ENCODE measurements around the gene MBD3L2.
A peak's percentile ranks its signal among the peaks of the same experiment; 100 is the strongest.

Gene MBD3L2

DNA sequence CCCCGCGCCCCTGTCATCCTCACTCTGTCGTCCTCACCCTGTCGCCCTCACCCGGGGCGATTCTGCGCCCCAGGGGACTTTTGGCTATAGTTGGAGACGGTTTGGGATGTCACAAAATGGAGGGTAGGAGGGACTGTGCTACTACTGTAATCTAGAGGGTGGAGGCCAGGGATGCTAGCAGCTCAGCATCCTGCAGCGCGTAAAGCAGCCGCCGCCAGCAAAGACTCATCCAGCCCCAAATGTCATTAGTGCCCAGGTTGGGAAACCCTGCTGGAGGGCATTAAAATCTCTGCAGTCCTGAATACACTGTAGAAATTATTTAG, 20.7 kb downstream of the MBD3L2 start:
- peaks cover 7% of the 10 kb centered on the region for H3K4me1 Mint-ChIP-seq (ENCODE audit: low read depth)
- H3K27ac Mint-ChIP-seq = peak overlapping the region; percentile 79
- H3K9me3 Mint-ChIP-seq = peaks cover 9% of the 10 kb centered on the region
- no peaks in the 10 kb centered on the region for H3K27me3 Mint-ChIP-seq (ENCODE audit: low read depth)
- no peak for DNase-seq (ENCODE audit: low spot score)
- H3K36me3 Mint-ChIP-seq (ENCODE audit: low read depth) = peaks cover 46% of the 10 kb centered on the region
- peak overlapping the region; percentile 95 for H3K4me3 Mint-ChIP-seq

GRCh38 chr19:7072541-7072940, 23.4 kb downstream of the MBD3L2 start:
- no peak for DNase-seq (ENCODE audit: low spot score)
- H3K27ac Mint-ChIP-seq = peak overlapping the region; percentile 2
- peaks cover 25% of the 10 kb centered on the region for H3K9me3 Mint-ChIP-seq
- H3K36me3 Mint-ChIP-seq (ENCODE audit: low read depth) = peaks cover 72% of the 10 kb centered on the region
- peaks cover 7% of the 10 kb centered on the region for H3K4me1 Mint-ChIP-seq (ENCODE audit: low read depth)
- H3K4me3 Mint-ChIP-seq = peak overlapping the region; percentile 65
- H3K27me3 Mint-ChIP-seq (ENCODE audit: low read depth) = no peaks in the 10 kb centered on the region

- H3K27me3 Mint-ChIP-seq (ENCODE audit: low read depth) = no peaks in the 10 kb centered on the region
- no peak overlapping the region for H3K4me3 Mint-ChIP-seq
- no peak overlapping the region for H3K27ac Mint-ChIP-seq
- H3K4me1 Mint-ChIP-seq (ENCODE audit: low read depth) = peaks cover 3% of the 10 kb centered on the region
- peaks cover 43% of the 10 kb centered on the region for H3K9me3 Mint-ChIP-seq
- no peak for DNase-seq (ENCODE audit: low spot score)
- peaks cover 88% of the 10 kb centered on the region for H3K36me3 Mint-ChIP-seq (ENCODE audit: low read depth)
These were observed 25.7 kb downstream of the MBD3L2 start for GRCh38 chr19:7074705-7075282.

DNA sequence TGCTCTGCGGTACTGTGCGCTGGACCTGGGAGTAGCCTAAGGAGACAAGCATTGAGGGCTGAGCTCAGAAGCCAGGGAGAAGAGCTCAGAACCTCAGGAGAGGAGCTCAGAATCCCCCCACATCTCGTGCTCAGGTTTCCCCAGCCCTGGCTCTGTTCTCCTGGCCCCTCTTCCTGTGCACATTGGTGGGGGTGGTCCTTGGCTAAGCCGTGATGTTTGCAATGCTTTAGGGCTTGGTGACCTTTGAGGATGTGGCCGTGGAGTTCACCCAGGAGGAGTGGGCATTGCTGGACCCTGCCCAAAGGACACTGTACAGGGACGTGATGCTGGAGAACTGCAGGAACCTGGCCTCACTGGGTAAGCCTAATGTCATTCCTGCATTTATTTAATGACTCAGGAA, 27.0 kb downstream of the MBD3L2 start:
- peaks cover 89% of the 10 kb centered on the region for H3K36me3 Mint-ChIP-seq (ENCODE audit: low read depth)
- peaks cover 53% of the 10 kb centered on the region for H3K9me3 Mint-ChIP-seq
- no peaks in the 10 kb centered on the region for H3K27me3 Mint-ChIP-seq (ENCODE audit: low read depth)
- H3K27ac Mint-ChIP-seq = no peak overlapping the region
- peaks cover 3% of the 10 kb centered on the region for H3K4me1 Mint-ChIP-seq (ENCODE audit: low read depth)
- H3K4me3 Mint-ChIP-seq = no peak overlapping the region
- no peak for DNase-seq (ENCODE audit: low spot score)

DNA sequence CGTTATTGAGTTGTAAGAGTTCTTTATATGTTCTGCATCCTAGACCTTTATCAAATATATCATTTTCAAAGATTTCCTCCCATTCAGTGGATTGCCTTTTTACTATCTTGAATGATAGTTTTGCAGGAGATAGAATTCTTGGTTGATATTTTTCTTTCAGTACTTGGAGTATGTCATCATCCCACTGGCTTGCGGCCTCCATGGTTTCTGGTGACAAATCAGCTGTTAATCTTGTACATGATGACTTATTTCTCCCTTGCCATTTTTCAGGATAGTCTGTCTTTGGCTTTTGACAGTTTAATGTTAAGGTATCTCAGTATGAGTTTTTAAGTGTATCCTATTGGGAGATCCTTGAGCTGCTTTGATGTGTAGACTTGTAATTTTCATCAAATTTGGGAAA, 28.9 kb downstream of the MBD3L2 start:
- Mint-ChIP-seq H3K4me3 (no peak overlapping the region), H3K27ac (no peak overlapping the region), H3K27me3 (ENCODE audit: low read depth) (no peaks in the 10 kb centered on the region), H3K36me3 (ENCODE audit: low read depth) (peaks cover 94% of the 10 kb centered on the region), H3K4me1 (ENCODE audit: low read depth) (no peaks in the 10 kb centered on the region), H3K9me3 (peaks cover 58% of the 10 kb centered on the region)
- no peak for DNase-seq (ENCODE audit: low spot score)

DNA sequence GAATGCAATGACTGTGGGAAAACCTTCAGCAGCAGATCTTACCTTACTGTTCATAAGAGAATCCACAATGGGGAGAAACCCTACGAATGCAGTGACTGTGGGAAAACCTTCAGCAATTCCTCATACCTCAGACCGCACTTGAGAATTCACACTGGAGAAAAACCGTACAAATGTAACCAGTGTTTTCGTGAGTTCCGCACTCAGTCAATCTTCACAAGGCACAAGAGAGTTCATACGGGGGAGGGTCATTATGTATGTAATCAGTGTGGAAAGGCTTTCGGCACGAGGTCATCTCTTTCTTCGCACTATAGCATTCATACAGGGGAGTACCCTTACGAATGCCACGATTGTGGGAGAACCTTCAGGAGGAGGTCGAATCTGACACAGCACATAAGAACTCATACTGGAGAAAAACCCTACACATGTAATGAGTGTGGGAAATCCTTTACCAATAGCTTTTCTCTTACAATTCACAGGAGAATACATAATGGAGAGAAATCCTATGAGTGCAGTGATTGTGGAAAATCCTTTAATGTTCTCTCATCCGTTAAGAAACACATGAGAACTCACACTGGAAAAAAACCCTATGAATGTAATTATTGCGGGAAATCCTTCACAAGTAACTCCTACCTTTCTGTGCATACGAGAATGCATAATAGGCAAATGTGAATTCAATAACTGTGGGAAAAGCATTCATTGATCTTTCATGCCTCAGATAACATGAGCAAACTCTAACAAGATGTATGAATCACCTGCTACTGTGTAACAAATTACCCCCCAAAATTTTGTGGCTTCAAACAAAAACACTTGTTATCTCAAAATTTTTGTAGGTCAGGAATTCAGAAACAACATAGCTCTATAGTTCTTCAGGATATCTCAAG, 34.2 kb downstream of the MBD3L2 start:
- Mint-ChIP-seq H3K36me3 (ENCODE audit: low read depth) (peaks cover 76% of the 10 kb centered on the region), H3K27ac (no peak overlapping the region), H3K4me1 (ENCODE audit: low read depth) (no peaks in the 10 kb centered on the region), H3K27me3 (ENCODE audit: low read depth) (no peaks in the 10 kb centered on the region), H3K4me3 (no peak overlapping the region), H3K9me3 (peaks cover 53% of the 10 kb centered on the region)
- DNase-seq (ENCODE audit: low spot score) = no peak

- Mint-ChIP-seq H3K36me3 (ENCODE audit: low read depth) (peaks cover 28% of the 10 kb centered on the region), H3K9me3 (peaks cover 43% of the 10 kb centered on the region), H3K27me3 (ENCODE audit: low read depth) (no peaks in the 10 kb centered on the region), H3K4me3 (no peak overlapping the region), H3K4me1 (ENCODE audit: low read depth) (no peaks in the 10 kb centered on the region), H3K27ac (no peak overlapping the region)
- DNase-seq (ENCODE audit: low spot score) = no peak
These were observed 39.9 kb downstream of the MBD3L2 start for GRCh38 chr19:7088999-7089398.

DNA sequence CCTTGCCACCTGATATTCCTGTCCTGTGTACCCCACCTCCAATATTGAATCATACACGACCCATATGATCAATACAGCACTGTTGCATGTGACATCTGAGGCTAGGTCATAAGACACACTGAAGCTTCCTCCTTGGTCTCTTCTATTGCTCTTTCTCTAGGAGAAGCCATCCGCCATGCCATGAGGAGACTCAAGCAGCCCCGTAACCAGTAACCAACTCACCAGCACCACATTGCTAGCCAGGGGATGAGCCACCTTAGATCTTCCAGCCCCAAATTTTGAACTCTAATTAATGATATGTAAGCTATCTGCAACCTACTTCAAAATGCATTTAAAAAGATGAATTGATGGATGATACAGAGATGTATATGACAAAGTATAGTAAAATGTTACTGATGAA, 49.0 kb downstream of the MBD3L2 start:
- peaks cover 29% of the 10 kb centered on the region for H3K4me1 Mint-ChIP-seq (ENCODE audit: low read depth)
- peaks cover 13% of the 10 kb centered on the region for H3K27me3 Mint-ChIP-seq (ENCODE audit: low read depth)
- no peak for DNase-seq (ENCODE audit: low spot score)
- peak overlapping the region; percentile 93 for H3K27ac Mint-ChIP-seq
- peaks cover 14% of the 10 kb centered on the region for H3K36me3 Mint-ChIP-seq (ENCODE audit: low read depth)
- peak overlapping the region; percentile 93 for H3K4me3 Mint-ChIP-seq
- peaks cover 34% of the 10 kb centered on the region for H3K9me3 Mint-ChIP-seq

- DNase-seq (ENCODE audit: low spot score) = peak; percentile 86
- peaks cover 34% of the 10 kb centered on the region for H3K9me3 Mint-ChIP-seq
- peaks cover 13% of the 10 kb centered on the region for H3K27me3 Mint-ChIP-seq (ENCODE audit: low read depth)
- peaks cover 29% of the 10 kb centered on the region for H3K4me1 Mint-ChIP-seq (ENCODE audit: low read depth)
- peaks cover 14% of the 10 kb centered on the region for H3K36me3 Mint-ChIP-seq (ENCODE audit: low read depth)
- peak overlapping the region; percentile 93 for H3K27ac Mint-ChIP-seq
- H3K4me3 Mint-ChIP-seq = peak overlapping the region; percentile 93
These were observed 49.8 kb downstream of the MBD3L2 start for GRCh38 chr19:7098701-7099596.

DNA sequence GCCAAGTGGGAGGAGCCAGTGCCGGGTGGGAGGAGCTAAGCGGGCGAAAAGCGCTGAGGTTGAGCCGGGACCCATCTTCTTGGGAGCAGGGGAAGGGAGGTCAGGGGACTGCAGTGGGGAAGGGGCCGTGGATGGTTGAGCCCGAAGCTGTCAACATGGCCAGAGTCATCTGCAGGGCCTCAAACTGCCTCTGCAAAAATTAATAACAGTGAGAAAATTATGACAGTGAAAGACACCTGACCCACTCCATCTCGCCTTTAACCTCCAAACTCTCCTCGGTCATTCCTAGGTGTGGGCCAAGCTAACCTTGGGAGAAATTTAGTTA, 50.4 kb downstream of the MBD3L2 start:
- Mint-ChIP-seq H3K27me3 (ENCODE audit: low read depth) (peaks cover 13% of the 10 kb centered on the region), H3K9me3 (peaks cover 33% of the 10 kb centered on the region), H3K36me3 (ENCODE audit: low read depth) (peaks cover 14% of the 10 kb centered on the region), H3K4me1 (ENCODE audit: low read depth) (peaks cover 29% of the 10 kb centered on the region), H3K27ac (peak overlapping the region; percentile 93), H3K4me3 (peak overlapping the region; percentile 93)
- DNase-seq (ENCODE audit: low spot score) = no peak

Measured in T-helper 2 cell treated with Interferon-gamma antibody and Interleukin-4, amounts not matched to agents 5 μg/mL and 100 μg/mL, for 36 hours (primary cell).